WERI-Rb-1 (cell line): ENCODE data around the gene CCDC91.
"Not testable (repeated sequence)": the region's sequence is repeated elsewhere in the genome, so short reads cannot be mapped to it uniquely, and the experiment has no call there.

ENCODE experiments used
- DNase-seq: peaks from one replicate; pipeline ENCODE4 v3.0.0-alpha.2; 2020
- H3K27ac ChIP-seq: fragments of 250-450 bp; sonication (Bioruptor Pico); 2 replicates; pipeline ENCODE4 v1.5.1; 2020; ENCODE audit warnings: mild to moderate bottlenecking, moderate library complexity
- H3K27me3 ChIP-seq: fragments of 250-450 bp; sonication (Bioruptor Pico); 2 replicates; pipeline ENCODE4 v1.5.1; 2021; ENCODE audit warnings: mild to moderate bottlenecking, low read depth, moderate library complexity; ENCODE audit not compliant: insufficient read depth, severe bottlenecking
- H3K36me3 ChIP-seq: fragments of 250-450 bp; sonication (Bioruptor Pico); 2 replicates; pipeline ENCODE4 v1.5.1; 2020; ENCODE audit warnings: mild to moderate bottlenecking, moderate library complexity
- H3K4me3 ChIP-seq: 2 replicates; pipeline ENCODE4 v1.5.1; 2011; ENCODE audit warnings: low read depth, mild to moderate bottlenecking, control low read depth, low read length
- H3K9me3 ChIP-seq: fragments of 250-450 bp; sonication (Bioruptor Pico); 2 replicates; pipeline ENCODE4 v1.5.1; 2021; ENCODE audit warnings: mild to moderate bottlenecking, moderate library complexity; ENCODE audit not compliant: severe bottlenecking
- TF ChIP-seq, protein P1 (sequence below): IDR thresholded peaks from 2 replicates; pipeline ENCODE4 v1.5.1; 2011; ENCODE audit warnings: low read depth, mild to moderate bottlenecking, control low read depth, inconsistent platforms, low read length

The CCDC91 gene

DNA sequence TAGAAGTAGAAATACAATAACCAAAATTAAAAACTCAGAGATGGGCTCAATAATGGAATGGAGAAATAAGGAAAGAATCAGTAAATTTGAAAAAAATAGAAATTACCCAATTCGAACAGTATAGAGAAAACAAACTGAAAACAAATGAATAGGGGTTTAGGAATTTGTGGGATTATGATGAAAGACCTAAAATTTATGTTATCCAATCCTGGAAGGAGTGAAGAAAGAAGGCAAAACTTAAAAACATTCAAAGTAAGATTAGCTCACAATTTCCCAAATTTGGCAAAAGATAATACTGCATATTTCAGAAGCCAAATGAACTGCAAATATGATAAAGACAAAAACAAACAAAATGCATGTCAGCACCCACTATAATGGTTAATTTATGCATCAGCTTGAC lies 177.1 kb downstream of the CCDC91 start:
- no peak for DNase-seq
- H3K9me3 ChIP-seq, result peaks cover 5% of the 10 kb centered on the region
- TF ChIP-seq, protein P1, sequence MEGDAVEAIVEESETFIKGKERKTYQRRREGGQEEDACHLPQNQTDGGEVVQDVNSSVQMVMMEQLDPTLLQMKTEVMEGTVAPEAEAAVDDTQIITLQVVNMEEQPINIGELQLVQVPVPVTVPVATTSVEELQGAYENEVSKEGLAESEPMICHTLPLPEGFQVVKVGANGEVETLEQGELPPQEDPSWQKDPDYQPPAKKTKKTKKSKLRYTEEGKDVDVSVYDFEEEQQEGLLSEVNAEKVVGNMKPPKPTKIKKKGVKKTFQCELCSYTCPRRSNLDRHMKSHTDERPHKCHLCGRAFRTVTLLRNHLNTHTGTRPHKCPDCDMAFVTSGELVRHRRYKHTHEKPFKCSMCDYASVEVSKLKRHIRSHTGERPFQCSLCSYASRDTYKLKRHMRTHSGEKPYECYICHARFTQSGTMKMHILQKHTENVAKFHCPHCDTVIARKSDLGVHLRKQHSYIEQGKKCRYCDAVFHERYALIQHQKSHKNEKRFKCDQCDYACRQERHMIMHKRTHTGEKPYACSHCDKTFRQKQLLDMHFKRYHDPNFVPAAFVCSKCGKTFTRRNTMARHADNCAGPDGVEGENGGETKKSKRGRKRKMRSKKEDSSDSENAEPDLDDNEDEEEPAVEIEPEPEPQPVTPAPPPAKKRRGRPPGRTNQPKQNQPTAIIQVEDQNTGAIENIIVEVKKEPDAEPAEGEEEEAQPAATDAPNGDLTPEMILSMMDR, result no peak
- no peak overlapping the region for H3K27ac ChIP-seq
- no peaks in the 10 kb centered on the region for H3K36me3 ChIP-seq
- no peak overlapping the region for H3K4me3 ChIP-seq
- no peaks in the 10 kb centered on the region for H3K27me3 ChIP-seq

DNA sequence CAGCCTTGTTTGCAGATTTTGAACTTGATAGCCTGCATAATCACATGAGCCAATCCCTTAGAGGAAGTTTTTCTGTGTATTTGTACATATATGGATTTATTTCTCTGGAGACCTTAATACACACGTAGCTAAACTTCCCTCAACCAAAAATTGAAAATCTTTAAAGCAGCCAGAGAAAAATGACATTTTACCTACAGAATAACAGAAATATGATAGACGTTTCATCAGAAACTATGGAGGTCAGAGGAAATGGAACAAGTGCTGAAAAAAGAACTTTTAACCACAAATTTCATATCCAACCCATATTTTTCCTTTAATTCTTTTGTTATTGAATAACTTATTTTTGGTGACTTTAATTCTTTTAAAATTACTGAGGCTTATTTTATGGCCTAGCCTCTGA lies 177.7 kb downstream of the CCDC91 start:
- DNase-seq, result no peak
- Histone ChIP-seq H3K9me3 (peaks cover 5% of the 10 kb centered on the region), H3K36me3 (no peaks in the 10 kb centered on the region), H3K27ac (no peak overlapping the region), H3K27me3 (no peaks in the 10 kb centered on the region), H3K4me3 (no peak overlapping the region)
- TF ChIP-seq, protein P1, result no peak

GRCh38 chr12:28369483-28369882 lies 179.2 kb downstream of the CCDC91 start:
- Histone ChIP-seq H3K4me3 (no peak overlapping the region), H3K9me3 (peaks cover 5% of the 10 kb centered on the region), H3K27me3 (no peaks in the 10 kb centered on the region), H3K27ac (no peak overlapping the region), H3K36me3 (no peaks in the 10 kb centered on the region)
- TF ChIP-seq, protein P1, result no peak
- DNase-seq, result no peak

- TF ChIP-seq, protein P1, result no peak
- Histone ChIP-seq H3K36me3 (no peaks in the 10 kb centered on the region), H3K27me3 (no peaks in the 10 kb centered on the region), H3K4me3 (no peak overlapping the region), H3K9me3 (no peaks in the 10 kb centered on the region), H3K27ac (no peak overlapping the region)
- DNase-seq, result no peak
Observed at GRCh38 chr12:28374556-28374955, 184.3 kb downstream of the CCDC91 start.

DNA sequence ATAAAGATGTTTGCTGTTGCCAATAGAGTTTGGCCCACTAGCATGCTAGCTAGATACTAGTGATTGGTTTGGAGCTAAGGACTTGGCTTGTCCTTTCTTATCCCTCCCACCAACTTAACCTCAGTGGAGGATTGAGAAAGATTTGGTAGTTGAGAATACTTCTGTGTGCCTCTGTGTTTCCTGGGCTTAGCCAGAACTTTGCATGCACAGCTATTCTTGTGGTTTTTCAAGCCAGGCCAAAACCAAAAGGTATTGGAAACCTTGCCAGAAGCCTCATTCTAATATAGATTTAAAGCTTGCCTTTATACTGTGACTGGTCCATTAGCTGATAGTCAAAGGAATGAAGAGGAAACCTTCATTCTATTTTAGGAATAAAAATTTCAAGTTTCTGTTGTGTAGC lies 188.5 kb downstream of the CCDC91 start:
- no peak for DNase-seq
- Histone ChIP-seq H3K9me3 (no peaks in the 10 kb centered on the region), H3K27me3 (no peaks in the 10 kb centered on the region), H3K4me3 (no peak overlapping the region), H3K27ac (no peak overlapping the region), H3K36me3 (no peaks in the 10 kb centered on the region)
- TF ChIP-seq, protein P1, result no peak

- not testable (repeated sequence) for H3K27me3 ChIP-seq, H3K4me3 ChIP-seq, H3K9me3 ChIP-seq, H3K27ac ChIP-seq, H3K36me3 ChIP-seq, DNase-seq
Observed at GRCh38 chr12:28379779-28380178, 189.5 kb downstream of the CCDC91 start.
